MM.1S (cell line): Measurements from ENCODE around the gene CTXN1.

ENCODE experiments used
- EZH2 ChIP-seq: fragments of 300-600 bp; sonication (generic); optimal IDR thresholded peaks from 2 replicates; pipeline ENCODE3; 2017; ENCODE audit warnings: low read depth, mild to moderate bottlenecking, antibody characterized with exemption, low read length, mixed read lengths
- EZH2phosphoT487 ChIP-seq: fragments of 300-600 bp; sonication (generic); IDR thresholded peaks from 2 replicates; pipeline ENCODE4 v1.6.1; 2018; ENCODE audit warnings: antibody characterized with exemption, low read length
- TF ChIP-seq, protein P1 (sequence below): fragments of 300-600 bp; sonication (generic); IDR thresholded peaks from 2 replicates; pipeline ENCODE4 v1.5.1; 2016; ENCODE audit warnings: antibody characterized with exemption, low read length, mixed read lengths

GRCh38 chr19:7900401-7900870 lies 25.5 kb downstream of the CTXN1 start:
- TF ChIP-seq, protein P1, sequence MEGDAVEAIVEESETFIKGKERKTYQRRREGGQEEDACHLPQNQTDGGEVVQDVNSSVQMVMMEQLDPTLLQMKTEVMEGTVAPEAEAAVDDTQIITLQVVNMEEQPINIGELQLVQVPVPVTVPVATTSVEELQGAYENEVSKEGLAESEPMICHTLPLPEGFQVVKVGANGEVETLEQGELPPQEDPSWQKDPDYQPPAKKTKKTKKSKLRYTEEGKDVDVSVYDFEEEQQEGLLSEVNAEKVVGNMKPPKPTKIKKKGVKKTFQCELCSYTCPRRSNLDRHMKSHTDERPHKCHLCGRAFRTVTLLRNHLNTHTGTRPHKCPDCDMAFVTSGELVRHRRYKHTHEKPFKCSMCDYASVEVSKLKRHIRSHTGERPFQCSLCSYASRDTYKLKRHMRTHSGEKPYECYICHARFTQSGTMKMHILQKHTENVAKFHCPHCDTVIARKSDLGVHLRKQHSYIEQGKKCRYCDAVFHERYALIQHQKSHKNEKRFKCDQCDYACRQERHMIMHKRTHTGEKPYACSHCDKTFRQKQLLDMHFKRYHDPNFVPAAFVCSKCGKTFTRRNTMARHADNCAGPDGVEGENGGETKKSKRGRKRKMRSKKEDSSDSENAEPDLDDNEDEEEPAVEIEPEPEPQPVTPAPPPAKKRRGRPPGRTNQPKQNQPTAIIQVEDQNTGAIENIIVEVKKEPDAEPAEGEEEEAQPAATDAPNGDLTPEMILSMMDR = no peak
- no peak for TF ChIP-seq EZH2phosphoT487
- TF ChIP-seq EZH2 = no peak
